Uterus (tissue), 4 donors: ENCODE results near the gene ZNF48. TPM values are rescaled to one million over a fixed set of nuclear protein-coding genes. Genes with fewer than 3 reads are reported as not detected.

ENCODE experiments used
- DNase-seq, 2 donors: peaks; one replicate each; pipeline ENCODE4 v3.0.0-alpha.2; 2019 to 2020
- H3K27ac ChIP-seq, 2 donors: fragments of 200-600 bp; sonication (generic); 1 replicate in 1 of 2; 2 replicates in 1 of 2; pipeline ENCODE4 v1.5.1; 2016 to 2018
- H3K27me3 ChIP-seq, 2 donors: fragments of 200-600 bp; sonication (generic); one replicate each; pipeline ENCODE4 v1.5.1; 2018 to 2019; ENCODE audit warnings: control low read depth in 1 of 2
- H3K36me3 ChIP-seq, 2 donors: fragments of 200-600 bp; sonication (generic); one replicate each; pipeline ENCODE4 v1.5.1; 2019; ENCODE audit warnings: control low read depth in 1 of 2
- H3K4me1 ChIP-seq, 2 donors: fragments of 200-600 bp; sonication (generic); one replicate each; pipeline ENCODE4 v1.5.1; 2018 to 2019; ENCODE audit warnings: control low read depth in 1 of 2
- H3K4me3 ChIP-seq, 2 donors: fragments of 200-600 bp; sonication (generic); 1 replicate in 1 of 2; 2 replicates in 1 of 2; pipeline ENCODE4 v1.5.1; 2018 to 2019; ENCODE audit warnings: mild to moderate bottlenecking in 1 of 2
- H3K9me3 ChIP-seq, 2 donors: fragments of 200-600 bp; sonication (generic); one replicate each; pipeline ENCODE4 v1.5.1; 2019; ENCODE audit warnings: control low read depth in 1 of 2
- POLR2A ChIP-seq, 2 donors: fragments of 450-650 bp; IDR thresholded peaks; one replicate each; pipeline ENCODE4 v1.6.1; 2016; ENCODE audit warnings: antibody characterized with exemption in 2 of 2, mild to moderate bottlenecking in 1 of 2, moderate library complexity in 1 of 2
- intact Hi-C: fragments of 100-400 bp; cut with DNase I; formaldehyde crosslinking; loops from one replicate; pipeline ENCODE4 v1.15.1; 2023; ENCODE audit warnings: low total_unique reads
- total RNA-seq, 4 donors: library from RNA; depleted of rRNA in 3 of 4; stranded (reverse); fragments of >200 nt in 3 of 4; gene quantifications; one replicate each; pipeline versions ENCODE4 v1.1.0 to v1.2.4, GENCODE V29; 2014 to 2023
- TF ChIP-seq, protein P1 (sequence below), 4 experiments: fragments of 200-600 bp in 2 of 4; fragments of 450-650 bp in 2 of 4; sonication (generic) in 2 of 4; IDR thresholded peaks; one replicate each; pipeline ENCODE4 v1.5.1; 2016 to 2019; ENCODE audit warnings: antibody characterized with exemption in 4 of 4, mild to moderate bottlenecking in 2 of 4, moderate library complexity in 1 of 4
- donor health status: DM: yes; HTN: yes; CAD: no.

Gene ZNF48
- total RNA-seq, 4 donors from 2014 or later = 2.6 to 21.0 (median 12.7) TPM

DNA sequence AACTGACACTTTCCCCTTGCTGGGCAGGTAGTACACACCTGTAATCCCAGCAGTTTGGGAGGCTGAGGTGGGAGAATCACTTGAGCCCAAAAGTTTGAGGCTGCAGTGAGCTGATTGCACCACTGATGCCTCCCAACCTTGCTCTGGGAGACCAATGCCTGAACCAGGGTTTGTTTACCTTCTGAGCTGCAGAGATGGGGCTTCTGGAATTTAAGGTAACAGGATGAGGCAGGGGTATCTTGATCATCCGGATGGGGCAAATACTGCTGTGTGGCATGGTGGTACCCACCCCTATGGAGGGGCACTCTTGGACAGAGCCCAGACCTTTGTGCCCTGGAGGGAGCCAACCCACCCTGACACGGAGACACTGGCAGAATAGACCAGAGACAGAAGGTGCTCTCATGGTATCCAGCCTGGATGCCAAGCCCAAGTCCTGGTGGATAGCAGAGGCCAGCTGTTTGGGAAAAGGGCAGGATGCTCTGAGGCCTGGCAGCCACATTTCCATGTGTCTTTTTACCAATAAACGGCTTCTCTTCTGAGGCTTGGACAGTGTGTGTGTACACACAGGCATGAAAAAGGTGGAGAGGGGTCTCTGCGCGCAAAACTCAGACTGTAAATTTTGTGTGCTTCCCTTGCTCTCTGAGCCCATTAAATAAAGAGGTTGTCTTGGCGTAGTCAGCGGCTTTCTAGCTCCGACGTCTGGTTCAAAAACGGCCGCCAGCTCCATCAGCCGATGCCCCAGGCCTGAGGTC lies 4.4 kb downstream of the ZNF48 start:
- TF ChIP-seq POLR2A (IDR thresholded peaks at IDR 0.05) = no peak
- TF ChIP-seq, protein P1, sequence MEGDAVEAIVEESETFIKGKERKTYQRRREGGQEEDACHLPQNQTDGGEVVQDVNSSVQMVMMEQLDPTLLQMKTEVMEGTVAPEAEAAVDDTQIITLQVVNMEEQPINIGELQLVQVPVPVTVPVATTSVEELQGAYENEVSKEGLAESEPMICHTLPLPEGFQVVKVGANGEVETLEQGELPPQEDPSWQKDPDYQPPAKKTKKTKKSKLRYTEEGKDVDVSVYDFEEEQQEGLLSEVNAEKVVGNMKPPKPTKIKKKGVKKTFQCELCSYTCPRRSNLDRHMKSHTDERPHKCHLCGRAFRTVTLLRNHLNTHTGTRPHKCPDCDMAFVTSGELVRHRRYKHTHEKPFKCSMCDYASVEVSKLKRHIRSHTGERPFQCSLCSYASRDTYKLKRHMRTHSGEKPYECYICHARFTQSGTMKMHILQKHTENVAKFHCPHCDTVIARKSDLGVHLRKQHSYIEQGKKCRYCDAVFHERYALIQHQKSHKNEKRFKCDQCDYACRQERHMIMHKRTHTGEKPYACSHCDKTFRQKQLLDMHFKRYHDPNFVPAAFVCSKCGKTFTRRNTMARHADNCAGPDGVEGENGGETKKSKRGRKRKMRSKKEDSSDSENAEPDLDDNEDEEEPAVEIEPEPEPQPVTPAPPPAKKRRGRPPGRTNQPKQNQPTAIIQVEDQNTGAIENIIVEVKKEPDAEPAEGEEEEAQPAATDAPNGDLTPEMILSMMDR (IDR thresholded peaks at IDR 0.05) = no peak
- H3K4me1 ChIP-seq = peaks cover 0 to 9% of the 10 kb centered on the region in 2 donors
- H3K36me3 ChIP-seq = no peaks in the 10 kb centered on the region
- intact Hi-C loops = no loop called here
- H3K9me3 ChIP-seq = no peaks in the 10 kb centered on the region
- no peak for DNase-seq
- H3K27me3 ChIP-seq = no peaks in the 10 kb centered on the region
- peak overlapping the region; percentile 91 for H3K27ac ChIP-seq
- H3K4me3 ChIP-seq = peak overlapping the region; percentile 49 to 53

DNA sequence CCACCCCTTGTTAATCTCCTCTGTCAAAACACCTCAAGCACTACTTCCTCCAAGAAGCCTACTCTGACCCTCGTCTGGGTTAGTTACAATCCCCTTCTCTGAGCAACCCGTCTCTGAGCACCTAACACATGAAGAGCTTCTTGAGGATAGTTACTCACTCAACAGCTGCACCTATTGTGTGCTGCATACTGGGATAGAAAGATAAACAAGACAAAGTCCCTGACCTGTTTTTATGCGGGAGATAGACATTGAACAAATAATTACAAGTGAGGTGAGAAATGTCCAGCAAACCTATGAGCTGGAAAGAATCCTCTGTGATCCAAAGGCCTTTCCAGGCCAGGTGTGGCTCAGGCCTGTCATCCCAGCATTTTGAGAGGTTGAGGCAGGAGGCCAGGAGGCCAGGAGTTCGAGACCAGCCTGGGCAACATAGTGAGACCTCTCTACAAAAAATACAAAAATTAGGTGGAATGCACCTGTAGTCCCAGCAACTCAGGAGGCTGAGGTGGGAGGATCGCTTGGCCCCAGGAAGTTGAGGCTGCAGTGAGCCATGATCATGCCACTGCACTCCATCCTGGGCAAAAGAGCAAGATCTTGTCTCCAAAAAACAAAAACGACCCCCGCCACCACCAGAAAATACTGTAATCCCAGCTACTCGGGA lies 6.7 kb downstream of the ZNF48 start:
- Histone ChIP-seq H3K9me3 (no peaks in the 10 kb centered on the region), H3K27me3 (no peaks in the 10 kb centered on the region), H3K36me3 (no peaks in the 10 kb centered on the region), H3K4me1 (peaks cover 0 to 9% of the 10 kb centered on the region in 2 donors), H3K4me3 (no peak overlapping the region), H3K27ac (peak overlapping the region in 1 of 2 donors; percentile 91)
- no peak for DNase-seq
- no peak for TF ChIP-seq POLR2A (IDR thresholded peaks at IDR 0.05)
- TF ChIP-seq, protein P1 (IDR thresholded peaks at IDR 0.05) = no peak
- intact Hi-C loops = no loop called here

DNA sequence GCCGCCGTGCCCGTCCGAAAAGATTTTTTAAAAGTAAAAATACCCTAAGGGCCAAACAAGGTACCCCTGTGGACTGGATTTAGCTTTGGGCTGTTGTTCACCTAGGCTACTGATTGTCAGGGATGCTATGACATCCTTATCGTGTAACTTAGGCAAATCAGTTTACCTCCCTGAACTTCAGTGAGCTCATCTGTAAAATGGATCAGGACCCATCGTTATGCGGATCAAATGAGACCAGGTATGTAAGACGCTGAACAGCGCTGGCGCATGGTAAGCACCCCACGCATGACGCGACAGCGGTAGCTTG lies 11.5 kb downstream of the ZNF48 start:
- no peak for DNase-seq
- Histone ChIP-seq H3K36me3 (no peaks in the 10 kb centered on the region), H3K4me1 (peaks cover 9 to 13% of the 10 kb centered on the region in 2 donors), H3K4me3 (peak overlapping the region; percentile 71 to 75), H3K9me3 (no peaks in the 10 kb centered on the region), H3K27ac (peak overlapping the region; percentile 78 to 92), H3K27me3 (no peaks in the 10 kb centered on the region)
- no peak for TF ChIP-seq POLR2A (IDR thresholded peaks at IDR 0.05)
- TF ChIP-seq, protein P1 (IDR thresholded peaks at IDR 0.05) = no peak
- intact Hi-C loops = no loop called here

DNA sequence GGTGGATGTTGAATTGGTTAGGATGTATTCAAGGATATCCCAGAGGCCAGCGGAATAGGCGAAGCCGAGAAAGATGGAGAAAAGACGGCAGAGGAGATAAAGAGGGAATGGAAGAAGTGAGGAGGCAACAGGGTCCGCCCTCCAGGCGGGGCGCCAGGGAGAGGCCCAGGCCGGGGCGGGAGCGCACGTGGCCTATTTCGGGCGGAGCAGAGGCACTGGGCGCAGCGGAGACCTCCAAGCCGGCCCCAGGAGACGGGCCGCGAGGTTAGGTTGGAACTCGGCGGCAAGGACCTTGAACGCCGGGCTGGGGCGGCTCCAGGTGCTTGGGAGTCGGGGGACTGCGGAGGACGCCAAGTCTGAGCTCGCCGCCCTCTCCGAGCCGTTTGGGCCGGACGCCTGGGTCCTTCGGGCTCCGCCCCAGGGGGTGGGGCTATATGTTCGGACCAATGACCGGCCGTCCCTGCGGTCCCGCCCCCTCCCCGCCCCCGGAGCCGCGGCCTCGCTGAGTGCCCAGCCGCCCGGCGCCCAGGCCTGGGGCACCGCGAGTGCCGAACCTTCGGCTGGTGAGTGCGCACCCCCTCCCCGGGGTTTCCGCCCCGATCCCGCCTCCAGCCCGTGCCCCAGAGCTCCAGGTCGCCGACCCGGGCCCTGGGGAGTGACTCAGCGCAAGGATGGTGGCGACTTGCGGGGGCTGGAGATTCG lies 12.0 kb downstream of the ZNF48 start, which contains the start of gene ZNF771:
TSS of gene ZNF771 (plus strand) at position 505 of the 702 bp plus-strand sequence. CDS start 448 bp downstream, outside the sequence.
- intact Hi-C loops = no loop called here

More for the DNA sequence above, 12.0 kb downstream of the ZNF48 start, which contains the start of gene ZNF771:
- H3K9me3 ChIP-seq = no peaks in the 10 kb centered on the region
- H3K4me1 ChIP-seq = peaks cover 9 to 13% of the 10 kb centered on the region in 2 donors
- H3K36me3 ChIP-seq = no peaks in the 10 kb centered on the region
- DNase-seq = peak; percentile 94 to 95
- TF ChIP-seq, protein P1 (IDR thresholded peaks at IDR 0.05) = no peak
- TF ChIP-seq POLR2A (IDR thresholded peaks at IDR 0.05) = peak; percentile 50 to 78
- no peaks in the 10 kb centered on the region for H3K27me3 ChIP-seq
- peak within 1 kb of the TSS; percentile 78 to 92 for H3K27ac ChIP-seq
- peak within 1 kb of the TSS; percentile 71 to 75 for H3K4me3 ChIP-seq
